Stomach (tissue), 9 donors: ENCODE data around the gene INSIG1. TPM values are rescaled to one million over a fixed set of nuclear protein-coding genes. Genes with fewer than 3 reads are reported as not detected.

Experiments used
- DNase-seq, 2 donors: peaks; one replicate each; pipeline versions ENCODE4 v3.0.0 to v3.0.0-alpha.2; 2013 to 2019
- H3K27ac ChIP-seq, 5 donors: fragments of 200-600 bp in 4 of 5; sonication (generic) in 4 of 5; one replicate each; pipeline ENCODE4 v1.5.1; 2013 to 2019; ENCODE audit warnings: mild to moderate bottlenecking in 1 of 5, moderate library complexity in 1 of 5
- H3K27me3 ChIP-seq, 3 donors: fragments of 200-600 bp; sonication (generic); one replicate each; pipeline ENCODE4 v1.5.1; 2017 to 2019; ENCODE audit warnings: mixed run types in 1 of 3
- H3K36me3 ChIP-seq, 4 donors: fragments of 200-600 bp; sonication (generic); 1 replicate in 3 of 4; 2 replicates in 1 of 4; pipeline ENCODE4 v1.5.1; 2016 to 2019
- H3K4me1 ChIP-seq, 4 donors: fragments of 200-600 bp; sonication (generic); one replicate each; pipeline ENCODE4 v1.5.1; 2016 to 2019
- H3K4me3 ChIP-seq, 4 donors: fragments of 200-600 bp; sonication (generic) in 3 of 4; one replicate each; pipeline ENCODE4 v1.5.1; 2016 to 2019; ENCODE audit warnings: mild to moderate bottlenecking in 1 of 4
- H3K9me3 ChIP-seq, 4 donors: fragments of 200-600 bp; sonication (generic); one replicate each; pipeline ENCODE4 v1.5.1; 2016 to 2019
- CTCF ChIP-seq, 7 experiments: fragments of 450-650 bp in 4 of 7; fragments of 200-600 bp in 3 of 7; sonication (generic) in 3 of 7; IDR thresholded peaks; one replicate each; pipeline ENCODE4 v1.5.1; 2016 to 2019; ENCODE audit warnings: antibody characterized with exemption in 7 of 7, control low read depth in 2 of 7, mild to moderate bottlenecking in 1 of 7
- EP300 ChIP-seq: sonication (generic); formaldehyde crosslinking; IDR thresholded peaks from one replicate; pipeline ENCODE4 v1.6.1; 2017; ENCODE audit warnings: antibody characterized with exemption
- POLR2A ChIP-seq, 4 donors: fragments of 450-650 bp; IDR thresholded peaks; one replicate each; pipeline ENCODE4 v1.6.1; 2016; ENCODE audit warnings: antibody characterized with exemption in 4 of 4, control low read depth in 2 of 4, mild to moderate bottlenecking in 1 of 4, moderate library complexity in 1 of 4
- POLR2AphosphoS5 ChIP-seq, 3 donors: sonication (generic); formaldehyde crosslinking; IDR thresholded peaks; one replicate each; pipeline ENCODE4 v1.6.1; 2016; ENCODE audit warnings: antibody characterized with exemption in 3 of 3
- WGBS, 5 donors: extraction: QIAGEN DNeasy Blood & Tissue Kit in 3 of 5; methylation state at CpG; one replicate each; pipeline versions ENCODE4 v1.1.5 to v1.1.7; 2013 to 2018; 5-methylcytosine and 5-hydroxymethylcytosine counted together
- intact Hi-C: fragments of 100-400 bp; cut with DNase I; formaldehyde crosslinking; loops from one replicate; pipeline ENCODE4 v1.15.1; 2023; ENCODE audit warnings: low total_unique reads
- polyA plus RNA-seq, 3 donors: library from polyadenylated mRNA; stranded (reverse); fragments of 200-250 nt; gene quantifications; one replicate each; pipeline ENCODE4 v1.2.3, GENCODE V29; 2013
- total RNA-seq, 5 donors: library from RNA; depleted of rRNA; stranded (reverse); fragments of >200 nt; gene quantifications; one replicate each; pipeline versions ENCODE4 v1.1.0 to v1.2.3, GENCODE V29; 2014 to 2016
- donor health status: healthy with polysubstance abuse.
- donor health status: Bipolar disorder and iron deficiency.
- donor health status: healthy.

INSIG1 gene
- total and polyA plus RNA-seq, 8 donors: 9.9 to 65.2 (median 34.2) TPM

- WGBS, 5 donors: 84 to 88% (median 86%) methylated on average over 14 of the region's 14 CpGs
- no peak overlapping the region for H3K4me3 ChIP-seq
- peaks cover 0 to 59% (median 13%) of the 10 kb centered on the region in 3 donors for H3K27me3 ChIP-seq
- DNase-seq: no peak
- H3K4me1 ChIP-seq: no peaks in the 10 kb centered on the region
- intact Hi-C loops: no loop called here
- TF ChIP-seq POLR2AphosphoS5 (IDR thresholded peaks at IDR 0.05): no peak
- TF ChIP-seq CTCF (IDR thresholded peaks at IDR 0.05): no peak
- no peak for TF ChIP-seq EP300
- H3K36me3 ChIP-seq: no peaks in the 10 kb centered on the region
- no peaks in the 10 kb centered on the region for H3K9me3 ChIP-seq
- H3K27ac ChIP-seq: no peak overlapping the region
Observed at GRCh38 chr7:155351120-155351870, 53.6 kb downstream of the INSIG1 start.

- no peaks in the 10 kb centered on the region for H3K4me1 ChIP-seq
- intact Hi-C loops: no loop called here
- H3K27me3 ChIP-seq: peaks cover 0 to 64% (median 14%) of the 10 kb centered on the region in 3 donors
- H3K9me3 ChIP-seq: no peaks in the 10 kb centered on the region
- 76 to 80% (median 78%) methylated on average over 15 to 21 of the region's 21 CpGs for WGBS, 5 donors
- H3K27ac ChIP-seq: no peak overlapping the region
- no peak for TF ChIP-seq POLR2AphosphoS5 (IDR thresholded peaks at IDR 0.05)
- TF ChIP-seq POLR2A (IDR thresholded peaks at IDR 0.05): no peak
- TF ChIP-seq CTCF (IDR thresholded peaks at IDR 0.05): no peak
- TF ChIP-seq EP300: no peak
- no peak overlapping the region for H3K4me3 ChIP-seq
- H3K36me3 ChIP-seq: no peaks in the 10 kb centered on the region
- no peak for DNase-seq
Observed at GRCh38 chr7:155352076-155352752, 54.5 kb downstream of the INSIG1 start.

GRCh38 chr7:155352753-155353115 lies 55.1 kb downstream of the INSIG1 start:
- Histone ChIP-seq H3K9me3 (no peaks in the 10 kb centered on the region), H3K4me1 (no peaks in the 10 kb centered on the region), H3K27me3 (peaks cover 0 to 70% (median 19%) of the 10 kb centered on the region in 3 donors), H3K27ac (no peak overlapping the region), H3K4me3 (no peak overlapping the region), H3K36me3 (no peaks in the 10 kb centered on the region)
- intact Hi-C loops: no loop called here
- TF ChIP-seq EP300: no peak
- TF ChIP-seq CTCF (IDR thresholded peaks at IDR 0.05): no peak
- TF ChIP-seq POLR2AphosphoS5 (IDR thresholded peaks at IDR 0.05): no peak
- TF ChIP-seq POLR2A (IDR thresholded peaks at IDR 0.05): no peak
- WGBS, 5 donors: 76 to 88% (median 87%) methylated on average over 5 of the region's 5 CpGs
- DNase-seq: no peak

DNA sequence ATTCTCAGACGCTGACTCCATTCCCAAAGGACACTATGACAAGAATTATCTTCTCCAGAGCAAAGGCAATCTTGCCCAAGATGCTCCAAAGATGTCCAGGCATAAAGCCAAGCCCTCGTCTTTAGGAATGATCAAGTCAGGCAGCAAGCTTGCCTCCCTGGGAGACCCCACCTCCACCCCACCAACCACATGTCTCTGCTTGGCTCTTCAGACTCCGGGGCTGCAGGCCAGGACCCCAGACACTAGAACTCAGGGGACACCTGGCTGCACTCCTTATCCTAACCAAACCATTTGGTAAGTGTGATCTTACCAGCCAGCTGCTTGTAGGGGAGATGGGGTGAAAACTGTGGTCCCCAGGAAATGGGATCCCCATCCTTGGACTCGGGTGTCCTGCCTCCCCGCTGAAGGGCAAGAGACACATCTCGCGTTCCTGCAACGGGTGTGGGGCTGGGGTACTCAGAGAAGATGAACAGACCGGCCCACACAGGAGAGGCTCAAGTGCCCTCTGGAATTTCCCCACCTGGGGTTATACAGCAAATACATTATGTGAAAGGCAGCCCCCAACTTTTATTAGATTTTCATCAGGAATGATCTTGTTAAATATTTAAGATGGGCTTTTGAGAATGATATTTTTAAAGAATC lies 55.7 kb downstream of the INSIG1 start:
- Histone ChIP-seq H3K4me3 (no peak overlapping the region), H3K9me3 (no peaks in the 10 kb centered on the region), H3K27me3 (peaks cover 0 to 76% (median 26%) of the 10 kb centered on the region in 3 donors), H3K4me1 (no peaks in the 10 kb centered on the region), H3K36me3 (no peaks in the 10 kb centered on the region), H3K27ac (no peak overlapping the region)
- no peak for DNase-seq
- 46 to 65% (median 62%) methylated on average over 9 of the region's 9 CpGs for WGBS, 5 donors
- intact Hi-C loops: no loop called here
- TF ChIP-seq CTCF (IDR thresholded peaks at IDR 0.05) (no peak), EP300 (no peak), POLR2A (IDR thresholded peaks at IDR 0.05) (no peak), POLR2AphosphoS5 (IDR thresholded peaks at IDR 0.05) (no peak)
